ENCODE results near the gene ABCG1.

The ABCG1 gene

GRCh38 chr21:42203321-42203720 is 15.6 kb upstream of the ABCG1 start:
- ATAC-seq = no peak
- TF ChIP-seq ZC3H10 (CRISPR knock-in tag; IDR thresholded peaks at IDR 0.05) (no peak), BACH2 (CRISPR knock-in tag; IDR thresholded peaks at IDR 0.05; ENCODE audit: borderline replicate concordance) (no peak), CSRNP3 (CRISPR knock-in tag; IDR thresholded peaks at IDR 0.05) (no peak), ARNTL (CRISPR knock-in tag; IDR thresholded peaks at IDR 0.05; ENCODE audit: borderline replicate concordance, low read depth) (no peak), PPARA (CRISPR knock-in tag; IDR thresholded peaks at IDR 0.05; ENCODE audit: borderline replicate concordance) (no peak), SNAI2 (CRISPR knock-in tag; IDR thresholded peaks at IDR 0.05) (no peak), ISL1 (CRISPR knock-in tag; IDR thresholded peaks at IDR 0.05) (no peak), TSHZ2 (CRISPR knock-in tag; IDR thresholded peaks at IDR 0.05) (no peak), POU6F1 (CRISPR knock-in tag; IDR thresholded peaks at IDR 0.05; ENCODE audit: borderline replicate concordance, low read depth) (no peak), CREB5 (CRISPR knock-in tag; IDR thresholded peaks at IDR 0.05; ENCODE audit: low read depth) (no peak), TOX (CRISPR knock-in tag; IDR thresholded peaks at IDR 0.05; ENCODE audit: borderline replicate concordance) (no peak), RARB (CRISPR knock-in tag; IDR thresholded peaks at IDR 0.05) (no peak), ZNF70 (CRISPR knock-in tag; IDR thresholded peaks at IDR 0.05) (no peak), ZFP3 (CRISPR knock-in tag; IDR thresholded peaks at IDR 0.05) (no peak), CSDC2 (CRISPR knock-in tag; IDR thresholded peaks at IDR 0.05) (no peak)

- ATAC-seq = no peak
- no peak for TF ChIP-seq ZNF8 (CRISPR knock-in tag; IDR thresholded peaks at IDR 0.05)
- TF ChIP-seq CSRNP3 (CRISPR knock-in tag; IDR thresholded peaks at IDR 0.05) = no peak
Observed at GRCh38 chr21:42203936-42204335, 15.0 kb upstream of the ABCG1 start.

- TF ChIP-seq PATZ1 (CRISPR knock-in tag; IDR thresholded peaks at IDR 0.05; ENCODE audit: borderline replicate concordance) (no peak), CSRNP3 (CRISPR knock-in tag; IDR thresholded peaks at IDR 0.05) (no peak), ZNF8 (CRISPR knock-in tag; IDR thresholded peaks at IDR 0.05) (no peak), TOX (CRISPR knock-in tag; IDR thresholded peaks at IDR 0.05; ENCODE audit: borderline replicate concordance) (no peak), SNAI2 (CRISPR knock-in tag; IDR thresholded peaks at IDR 0.05) (no peak), GLIS3 (CRISPR knock-in tag; IDR thresholded peaks at IDR 0.05) (no peak), ARNTL (CRISPR knock-in tag; IDR thresholded peaks at IDR 0.05; ENCODE audit: borderline replicate concordance, low read depth) (no peak), POU6F1 (CRISPR knock-in tag; IDR thresholded peaks at IDR 0.05; ENCODE audit: borderline replicate concordance, low read depth) (no peak), CSDC2 (CRISPR knock-in tag; IDR thresholded peaks at IDR 0.05) (no peak), ESRRG (CRISPR knock-in tag; IDR thresholded peaks at IDR 0.05) (no peak), ZNF70 (CRISPR knock-in tag; IDR thresholded peaks at IDR 0.05) (no peak), ISL1 (CRISPR knock-in tag; IDR thresholded peaks at IDR 0.05) (no peak)
- no peak for ATAC-seq
Observed at GRCh38 chr21:42207426-42207825, 11.5 kb upstream of the ABCG1 start.

All from SK-N-SH treated with all-trans-retinoic acid at 6 μM for 48 hours (cell line).